Right lobe of liver (tissue), 4 donors: ENCODE results near the gene DIDO1.

ENCODE experiments used
- CTCF ChIP-seq, 4 donors: fragments of 200-600 bp in 3 of 4; fragments of 450-650 bp in 1 of 4; IDR thresholded peaks; one replicate each; pipeline versions ENCODE4 v1.5.1 to v1.8.0; 2016 to 2022; ENCODE audit warnings: antibody characterized with exemption in 4 of 4, mild to moderate bottlenecking in 2 of 4
- POLR2A ChIP-seq: fragments of 450-650 bp; IDR thresholded peaks from one replicate; pipeline ENCODE4 v1.6.1; 2017; ENCODE audit warnings: antibody characterized with exemption, mild to moderate bottlenecking
- donor health status: DM: no; HTN: no; CAD: no.
- donor health status: DM: no; HTN: no; CAD: no.
- donor health status: DM: no; HTN: yes; CAD: no.

- TF ChIP-seq POLR2A (no peak), CTCF (IDR thresholded peaks at IDR 0.05) (no peak)
Observed at GRCh38 chr20:62828511-62829230, 97.6 kb downstream of the DIDO1 start.
